ENCODE measurements around the gene SAMD8. TPM values are rescaled to one million over a fixed set of nuclear protein-coding genes. Genes with fewer than 3 reads are reported as not detected.
"Not testable (repeated sequence)": the region's sequence is repeated elsewhere in the genome, so short reads cannot be mapped to it uniquely, and the experiment has no call there.

Gene SAMD8
- polyA plus RNA-seq, 2 donors: 8.1 to 9.7 TPM

DNA sequence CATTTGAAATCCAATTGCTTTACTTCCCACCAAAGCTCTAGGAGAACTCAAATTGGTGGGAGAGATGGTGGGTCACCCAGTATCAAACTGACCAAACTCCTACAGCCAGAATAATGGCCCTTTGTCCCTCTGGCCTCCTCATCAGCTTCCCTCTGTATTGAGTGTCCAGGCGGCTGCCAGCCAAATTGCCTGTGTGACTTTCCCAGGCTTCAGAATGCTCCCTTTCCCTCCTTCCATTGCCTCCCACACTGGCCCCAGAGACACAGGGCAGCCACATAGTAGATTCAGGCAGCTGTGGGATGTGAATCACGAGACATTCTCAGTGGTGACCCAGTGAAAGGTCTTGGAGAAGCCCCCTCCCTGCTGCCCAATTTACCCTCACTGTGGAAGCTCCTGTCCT is 86.5 kb downstream of the SAMD8 start:
- whole genome bisulfite sequencing, 2 donors: 83 to 95% methylated on average over 2 of the region's 2 CpGs
- Histone ChIP-seq H3K36me3 (ENCODE audit: control insufficient read depth in 2 of 2, insufficient read depth in 2 of 2, low read length in 1 of 2) (no peaks in the 10 kb centered on the region), H3K9me3 (ENCODE audit: control insufficient read depth in 2 of 2, insufficient read depth in 1 of 2, low read depth in 1 of 2, low read length in 1 of 2) (no peaks in the 10 kb centered on the region), H3K27me3 (ENCODE audit: control insufficient read depth in 1 of 2, insufficient read depth in 2 of 2, low read length in 2 of 2) (no peaks in the 10 kb centered on the region), H3K4me1 (ENCODE audit: control insufficient read depth in 2 of 2, insufficient read depth in 2 of 2, low read length in 1 of 2) (peaks cover 0 to 16% of the 10 kb centered on the region in 2 donors), H3K4me3 (ENCODE audit: low read depth in 1 of 2, low read length in 2 of 2) (no peak overlapping the region), H3K27ac (ENCODE audit: low read depth in 2 of 2, low read length in 1 of 2) (peak overlapping the region in 1 of 2 donors; percentile 67)

DNA sequence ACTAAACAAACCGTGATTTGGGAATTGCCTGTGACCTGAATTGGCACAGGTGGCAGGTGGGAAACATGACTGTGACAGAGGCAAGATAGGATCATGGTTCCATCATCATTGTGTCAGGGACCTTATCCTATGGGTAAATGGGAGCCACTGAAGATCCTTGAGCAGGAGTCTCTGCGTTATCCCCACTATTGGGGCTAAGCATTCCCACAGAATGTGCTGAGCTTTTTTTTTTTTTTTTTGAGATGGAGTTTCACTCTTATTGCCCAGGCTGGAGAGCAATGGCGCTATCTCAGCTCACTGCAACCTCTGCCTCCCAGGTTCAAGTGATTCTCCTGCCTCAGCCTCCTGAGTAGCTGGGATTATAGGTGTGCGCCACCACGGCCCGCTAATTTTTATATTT is 88.5 kb downstream of the SAMD8 start:
- not testable (repeated sequence) for H3K27ac ChIP-seq (ENCODE audit: low read depth in 2 of 2, low read length in 1 of 2); H3K36me3 ChIP-seq (ENCODE audit: control insufficient read depth in 2 of 2, insufficient read depth in 2 of 2, low read length in 1 of 2); H3K4me3 ChIP-seq (ENCODE audit: low read depth in 1 of 2, low read length in 2 of 2); H3K9me3 ChIP-seq (ENCODE audit: control insufficient read depth in 2 of 2, insufficient read depth in 1 of 2, low read depth in 1 of 2, low read length in 1 of 2); H3K27me3 ChIP-seq (ENCODE audit: control insufficient read depth in 1 of 2, insufficient read depth in 2 of 2, low read length in 2 of 2)
- WGBS, 2 donors: 96 to 97% methylated on average over 6 of the region's 6 CpGs
- H3K4me1 ChIP-seq (ENCODE audit: control insufficient read depth in 2 of 2, insufficient read depth in 2 of 2, low read length in 1 of 2): peaks cover 0 to 19% of the 10 kb centered on the region in 2 donors

DNA sequence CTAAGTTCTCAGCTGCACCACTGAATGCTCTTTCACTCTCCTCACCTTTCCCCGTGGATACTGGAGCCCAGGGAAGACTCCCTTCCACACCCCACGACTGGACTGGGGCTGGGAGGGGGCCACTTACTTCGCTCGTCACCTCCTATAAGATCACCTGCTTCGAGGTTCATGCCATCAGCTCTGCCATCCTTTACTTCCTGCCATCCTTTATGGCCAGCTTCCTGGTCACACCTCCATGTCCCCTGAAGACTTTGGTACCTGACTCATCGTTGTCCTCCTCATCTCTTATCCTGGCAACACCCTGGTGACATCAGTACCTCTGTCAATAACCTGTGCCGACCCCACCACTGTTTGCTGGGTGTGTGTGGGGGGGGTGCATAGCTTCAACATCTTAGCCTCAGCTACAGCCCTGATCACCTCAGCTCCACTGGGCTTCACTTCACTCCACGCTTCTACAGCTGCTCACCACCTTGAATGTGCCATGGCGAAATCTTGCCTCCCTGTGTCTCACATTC is 90.4 kb downstream of the SAMD8 start:
- Histone ChIP-seq H3K36me3 (ENCODE audit: control insufficient read depth in 2 of 2, insufficient read depth in 2 of 2, low read length in 1 of 2) (no peaks in the 10 kb centered on the region), H3K27me3 (ENCODE audit: control insufficient read depth in 1 of 2, insufficient read depth in 2 of 2, low read length in 2 of 2) (no peaks in the 10 kb centered on the region), H3K27ac (ENCODE audit: low read depth in 2 of 2, low read length in 1 of 2) (peak overlapping the region; percentile 85 to 89), H3K9me3 (ENCODE audit: control insufficient read depth in 2 of 2, insufficient read depth in 1 of 2, low read depth in 1 of 2, low read length in 1 of 2) (no peaks in the 10 kb centered on the region), H3K4me3 (ENCODE audit: low read depth in 1 of 2, low read length in 2 of 2) (no peak overlapping the region), H3K4me1 (ENCODE audit: control insufficient read depth in 2 of 2, insufficient read depth in 2 of 2, low read length in 1 of 2) (peaks cover 0 to 14% of the 10 kb centered on the region in 2 donors)
- 64 to 73% methylated on average over 9 of the region's 9 CpGs for WGBS, 2 donors

DNA sequence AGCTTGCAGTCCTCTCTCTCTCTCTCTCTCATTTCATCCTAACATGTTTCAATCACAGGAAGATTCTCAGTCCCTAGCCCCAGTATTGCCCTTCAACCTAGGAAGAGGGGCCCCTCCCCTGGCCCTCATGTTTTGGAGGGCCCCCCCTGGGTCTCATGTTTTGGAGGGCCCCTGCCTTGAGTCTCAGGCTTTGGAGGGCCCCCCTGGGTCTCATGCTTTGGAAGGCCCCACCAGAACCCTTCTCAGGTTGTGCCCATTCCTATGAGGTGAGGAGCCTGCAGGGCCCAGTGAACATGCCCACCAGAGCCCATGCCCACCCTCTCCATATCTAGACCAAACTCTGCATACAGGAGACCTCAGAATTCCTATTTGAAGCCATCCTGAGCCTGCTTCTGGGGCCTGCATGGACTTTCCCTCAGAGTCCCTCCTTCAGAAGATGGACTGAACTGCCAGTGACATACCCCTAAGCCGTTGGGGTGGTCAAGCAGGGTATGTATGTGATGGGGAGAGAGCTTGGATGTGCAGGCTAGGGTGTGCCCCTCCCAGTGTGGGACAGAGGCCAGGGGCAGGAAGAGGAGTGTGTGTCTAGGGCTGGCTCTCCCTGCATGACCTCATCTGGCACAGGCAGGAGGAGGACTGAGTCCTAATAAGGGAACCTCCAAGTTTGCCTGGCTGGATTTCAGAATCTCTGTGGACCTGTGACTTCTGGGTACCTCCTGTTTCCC is 91.0 kb downstream of the SAMD8 start:
- Histone ChIP-seq H3K36me3 (ENCODE audit: control insufficient read depth in 2 of 2, insufficient read depth in 2 of 2, low read length in 1 of 2) (no peaks in the 10 kb centered on the region), H3K4me3 (ENCODE audit: low read depth in 1 of 2, low read length in 2 of 2) (no peak overlapping the region), H3K27ac (ENCODE audit: low read depth in 2 of 2, low read length in 1 of 2) (peak overlapping the region; percentile 85 to 89), H3K27me3 (ENCODE audit: control insufficient read depth in 1 of 2, insufficient read depth in 2 of 2, low read length in 2 of 2) (no peaks in the 10 kb centered on the region), H3K9me3 (ENCODE audit: control insufficient read depth in 2 of 2, insufficient read depth in 1 of 2, low read depth in 1 of 2, low read length in 1 of 2) (no peaks in the 10 kb centered on the region), H3K4me1 (ENCODE audit: control insufficient read depth in 2 of 2, insufficient read depth in 2 of 2, low read length in 1 of 2) (peaks cover 0 to 16% of the 10 kb centered on the region in 2 donors)
- WGBS, 2 donors: 18 to 41% methylated on average over 1 of the region's 1 CpG

DNA sequence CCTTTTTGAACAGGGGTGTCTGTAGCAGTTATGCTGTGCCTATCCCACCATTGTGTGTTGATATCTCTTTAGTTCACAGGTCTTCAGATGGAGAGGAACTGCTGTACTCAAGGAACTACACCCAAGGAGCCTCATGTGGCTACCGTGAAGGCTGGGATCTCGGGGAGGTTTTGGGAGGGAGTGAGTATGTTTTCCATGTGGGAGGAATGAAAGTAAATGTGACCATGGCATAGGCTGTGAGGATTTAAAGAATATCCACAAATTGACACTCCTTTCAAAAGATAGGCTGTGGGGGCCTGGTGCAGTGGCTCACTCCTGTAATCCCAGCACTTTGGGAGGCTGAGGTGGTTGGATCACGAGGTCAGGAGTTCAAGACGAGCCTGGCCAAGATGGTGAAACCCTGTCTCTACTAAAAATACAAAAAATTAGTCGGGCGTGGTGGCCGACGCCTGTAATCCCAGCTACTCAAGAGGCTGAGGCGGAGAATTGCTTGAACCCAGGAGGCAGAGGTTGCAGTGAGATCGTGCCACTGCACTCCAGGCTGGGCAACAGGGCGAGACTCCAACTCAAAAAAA is 91.7 kb downstream of the SAMD8 start:
- H3K9me3 ChIP-seq (ENCODE audit: control insufficient read depth in 2 of 2, insufficient read depth in 1 of 2, low read depth in 1 of 2, low read length in 1 of 2); H3K36me3 ChIP-seq (ENCODE audit: control insufficient read depth in 2 of 2, insufficient read depth in 2 of 2, low read length in 1 of 2); H3K27me3 ChIP-seq (ENCODE audit: control insufficient read depth in 1 of 2, insufficient read depth in 2 of 2, low read length in 2 of 2); H3K4me3 ChIP-seq (ENCODE audit: low read depth in 1 of 2, low read length in 2 of 2): not testable (repeated sequence)
- Histone ChIP-seq H3K4me1 (ENCODE audit: control insufficient read depth in 2 of 2, insufficient read depth in 2 of 2, low read length in 1 of 2) (peaks cover 0 to 19% of the 10 kb centered on the region in 2 donors), H3K27ac (ENCODE audit: low read depth in 2 of 2, low read length in 1 of 2) (peak overlapping the region; percentile 85 to 89)
- WGBS, 2 donors: 55 to 58% methylated on average over 11 of the region's 11 CpGs

DNA sequence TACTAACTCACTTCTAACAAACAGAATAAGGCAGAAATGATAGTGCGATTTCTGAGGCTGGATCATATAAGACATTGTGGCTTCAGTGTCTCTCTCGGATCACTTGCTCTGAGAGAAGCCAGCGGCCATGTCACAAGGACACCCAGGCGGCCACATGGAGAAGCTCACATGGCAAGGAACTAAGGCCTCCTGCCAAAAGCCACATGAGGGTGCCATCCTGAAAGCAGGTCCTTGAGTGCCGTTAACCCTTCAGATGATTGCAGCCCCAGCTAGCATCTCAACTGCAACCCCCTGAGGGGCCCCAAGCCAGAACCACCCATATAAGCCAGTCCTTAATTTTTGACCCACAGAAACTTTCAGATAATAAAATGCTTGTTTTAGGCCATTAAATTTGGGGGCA is 92.3 kb downstream of the SAMD8 start:
- Histone ChIP-seq H3K27me3 (ENCODE audit: control insufficient read depth in 1 of 2, insufficient read depth in 2 of 2, low read length in 2 of 2) (no peaks in the 10 kb centered on the region), H3K9me3 (ENCODE audit: control insufficient read depth in 2 of 2, insufficient read depth in 1 of 2, low read depth in 1 of 2, low read length in 1 of 2) (no peaks in the 10 kb centered on the region), H3K27ac (ENCODE audit: low read depth in 2 of 2, low read length in 1 of 2) (peak overlapping the region; percentile 85 to 88), H3K4me1 (ENCODE audit: control insufficient read depth in 2 of 2, insufficient read depth in 2 of 2, low read length in 1 of 2) (peaks cover 0 to 19% of the 10 kb centered on the region in 2 donors), H3K36me3 (ENCODE audit: control insufficient read depth in 2 of 2, insufficient read depth in 2 of 2, low read length in 1 of 2) (no peaks in the 10 kb centered on the region), H3K4me3 (ENCODE audit: low read depth in 1 of 2, low read length in 2 of 2) (no peak overlapping the region)
- WGBS, 2 donors: 91 to 95% methylated on average over 5 of the region's 5 CpGs

DNA sequence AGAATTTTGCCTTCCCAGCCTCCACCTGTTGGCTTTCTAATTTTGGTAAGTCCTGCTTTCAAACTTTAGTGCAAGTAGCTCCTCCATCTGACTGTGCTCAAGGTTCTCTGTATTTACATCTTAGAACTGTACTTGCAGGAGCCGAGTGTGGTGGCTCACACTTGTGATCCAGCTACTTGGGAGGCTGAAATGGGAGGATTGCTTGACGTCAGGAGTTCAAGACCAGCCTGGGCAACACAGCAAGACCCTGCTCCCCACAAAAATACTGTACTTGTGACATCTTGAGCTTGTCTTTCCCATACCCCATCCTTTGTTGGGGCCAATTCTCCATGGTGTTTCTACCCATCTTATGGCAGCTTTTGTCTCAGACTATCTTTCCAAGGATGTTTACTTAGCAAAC is 94.5 kb downstream of the SAMD8 start:
- 90 to 91% methylated on average over 2 of the region's 2 CpGs for WGBS, 2 donors
- no peaks in the 10 kb centered on the region for H3K9me3 ChIP-seq (ENCODE audit: control insufficient read depth in 2 of 2, insufficient read depth in 1 of 2, low read depth in 1 of 2, low read length in 1 of 2)
- H3K4me3 ChIP-seq (ENCODE audit: low read depth in 1 of 2, low read length in 2 of 2): no peak overlapping the region
- H3K4me1 ChIP-seq (ENCODE audit: control insufficient read depth in 2 of 2, insufficient read depth in 2 of 2, low read length in 1 of 2): peaks cover 0 to 19% of the 10 kb centered on the region in 2 donors
- no peaks in the 10 kb centered on the region for H3K36me3 ChIP-seq (ENCODE audit: control insufficient read depth in 2 of 2, insufficient read depth in 2 of 2, low read length in 1 of 2)
- H3K27ac ChIP-seq (ENCODE audit: low read depth in 2 of 2, low read length in 1 of 2): peak overlapping the region; percentile 65 to 87
- no peaks in the 10 kb centered on the region for H3K27me3 ChIP-seq (ENCODE audit: control insufficient read depth in 1 of 2, insufficient read depth in 2 of 2, low read length in 2 of 2)

DNA sequence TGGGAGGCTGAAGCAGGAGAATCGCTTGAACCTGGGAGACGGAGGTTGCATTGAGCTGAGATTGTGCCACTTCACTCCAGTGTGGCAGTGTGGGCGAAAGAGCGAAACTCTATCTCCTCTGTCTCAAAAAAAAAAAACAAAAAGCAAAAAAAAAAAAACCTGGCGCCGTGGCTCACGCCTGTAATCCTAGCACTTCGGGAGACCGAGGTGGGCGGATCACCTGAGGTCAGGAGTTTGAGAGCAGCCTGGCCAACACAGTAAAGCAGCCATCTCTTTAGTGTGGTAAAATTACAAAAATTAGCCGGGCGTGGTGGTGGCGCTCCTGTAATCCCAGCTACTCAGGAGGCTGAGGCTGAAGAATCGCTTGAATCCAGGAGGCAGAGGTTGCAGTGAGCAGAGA is 95.2 kb downstream of the SAMD8 start:
- 64 to 74% methylated on average over 14 of the region's 14 CpGs for WGBS, 2 donors
- peak overlapping the region; percentile 94 to 95 for H3K27ac ChIP-seq (ENCODE audit: low read depth in 2 of 2, low read length in 1 of 2)

DNA sequence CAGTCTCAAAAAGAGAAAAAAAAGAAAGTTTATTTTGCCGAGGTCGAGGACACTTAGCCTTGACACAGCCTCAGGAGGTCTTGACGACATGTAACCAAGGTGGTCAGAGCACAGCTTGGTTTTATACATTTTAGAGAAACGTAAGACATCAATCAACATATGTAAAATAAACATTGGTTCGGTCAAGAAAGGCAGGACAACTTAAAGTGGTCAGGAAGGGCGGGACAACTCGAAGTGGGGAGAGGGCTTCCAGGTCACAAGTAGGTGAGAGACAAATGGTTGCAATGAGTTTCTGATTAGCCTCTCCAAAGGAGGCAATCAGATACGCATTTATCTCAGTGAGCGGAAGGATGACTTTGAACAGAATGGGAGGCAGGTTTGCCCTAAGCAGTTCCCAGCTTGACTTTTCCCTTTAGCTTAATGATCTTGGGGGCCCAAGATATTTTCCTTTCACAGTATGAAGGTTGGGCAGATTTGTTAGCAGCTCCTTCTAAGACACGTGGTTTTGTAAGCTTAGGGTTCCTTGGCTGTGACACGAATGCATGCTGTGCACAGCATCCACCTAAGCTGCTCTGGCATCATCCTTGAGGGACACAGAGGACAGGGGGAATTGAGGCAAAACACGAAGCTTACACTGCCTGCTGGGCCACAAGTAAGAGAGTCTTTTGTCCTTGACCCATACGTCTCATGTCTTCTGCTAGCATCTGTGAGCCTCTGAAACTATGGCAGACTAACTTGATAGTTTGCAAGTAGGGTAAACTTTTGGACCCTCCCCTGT is 95.8 kb downstream of the SAMD8 start:
- 64 to 66% methylated on average over 13 of the region's 13 CpGs for WGBS, 2 donors
- H3K4me1 ChIP-seq (ENCODE audit: control insufficient read depth in 2 of 2, insufficient read depth in 2 of 2, low read length in 1 of 2): peaks cover 0 to 16% of the 10 kb centered on the region in 2 donors
- peak overlapping the region; percentile 94 to 95 for H3K27ac ChIP-seq (ENCODE audit: low read depth in 2 of 2, low read length in 1 of 2)

More for the DNA sequence above, 95.2 kb downstream of the SAMD8 start:
- H3K27me3 ChIP-seq (ENCODE audit: control insufficient read depth in 1 of 2, insufficient read depth in 2 of 2, low read length in 2 of 2); H3K4me3 ChIP-seq (ENCODE audit: low read depth in 1 of 2, low read length in 2 of 2); H3K9me3 ChIP-seq (ENCODE audit: control insufficient read depth in 2 of 2, insufficient read depth in 1 of 2, low read depth in 1 of 2, low read length in 1 of 2); H3K36me3 ChIP-seq (ENCODE audit: control insufficient read depth in 2 of 2, insufficient read depth in 2 of 2, low read length in 1 of 2): not testable (repeated sequence)
- H3K4me1 ChIP-seq (ENCODE audit: control insufficient read depth in 2 of 2, insufficient read depth in 2 of 2, low read length in 1 of 2): peaks cover 0 to 19% of the 10 kb centered on the region in 2 donors

More for the DNA sequence above, 95.8 kb downstream of the SAMD8 start:
- no peaks in the 10 kb centered on the region for H3K27me3 ChIP-seq (ENCODE audit: control insufficient read depth in 1 of 2, insufficient read depth in 2 of 2, low read length in 2 of 2)
- H3K36me3 ChIP-seq (ENCODE audit: control insufficient read depth in 2 of 2, insufficient read depth in 2 of 2, low read length in 1 of 2): peaks cover 0 to under 1% of the 10 kb centered on the region in 2 donors
- H3K4me3 ChIP-seq (ENCODE audit: low read depth in 1 of 2, low read length in 2 of 2): no peak overlapping the region
- H3K9me3 ChIP-seq (ENCODE audit: control insufficient read depth in 2 of 2, insufficient read depth in 1 of 2, low read depth in 1 of 2, low read length in 1 of 2): no peaks in the 10 kb centered on the region
